ENCODE data around the gene MGST2.

The MGST2 gene

GRCh38 chr4:139700568-139700967 is 34.9 kb downstream of the MGST2 start:
- DNase-seq (ENCODE audit: low read depth) = no peak
- TF ChIP-seq MYC (IDR thresholded peaks at IDR 0.05; ENCODE audit: low read depth, low read length) (no peak), CTCF (IDR thresholded peaks at IDR 0.05; ENCODE audit: low read depth, low read length) (no peak), MAX (IDR thresholded peaks at IDR 0.05; ENCODE audit: low read depth, low read length) (no peak)

GRCh38 chr4:139704915-139705485 is 39.4 kb downstream of the MGST2 start:
- H3K4me3 ChIP-seq (ENCODE audit: low read depth, low read length) = no peak overlapping the region
- TF ChIP-seq CTCF (IDR thresholded peaks at IDR 0.05; ENCODE audit: low read depth, low read length) (peak; percentile 9), MAX (IDR thresholded peaks at IDR 0.05; ENCODE audit: low read depth, low read length) (no peak)
- peak; percentile 32 for DNase-seq (ENCODE audit: low read depth)

More at GRCh38 chr4:139700568-139700967, 34.9 kb downstream of the MGST2 start:
- no peak overlapping the region for H3K4me3 ChIP-seq (ENCODE audit: low read depth, low read length)

GRCh38 chr4:139709660-139710059 is 44.0 kb downstream of the MGST2 start:
- no peak overlapping the region for H3K4me3 ChIP-seq (ENCODE audit: low read depth, low read length)
- DNase-seq (ENCODE audit: low read depth) = no peak
- TF ChIP-seq CTCF (IDR thresholded peaks at IDR 0.05; ENCODE audit: low read depth, low read length) (no peak), POLR2A (IDR thresholded peaks at IDR 0.05; ENCODE audit: extremely low read depth, insufficient read length) (no peak), MYC (IDR thresholded peaks at IDR 0.05; ENCODE audit: low read depth, low read length) (no peak), MAX (IDR thresholded peaks at IDR 0.05; ENCODE audit: low read depth, low read length) (no peak)

GRCh38 chr4:139710073-139710472 is 44.5 kb downstream of the MGST2 start:
- no peak for DNase-seq (ENCODE audit: low read depth)
- H3K4me3 ChIP-seq (ENCODE audit: low read depth, low read length) = no peak overlapping the region
- TF ChIP-seq POLR2A (IDR thresholded peaks at IDR 0.05; ENCODE audit: extremely low read depth, insufficient read length) = no peak
- no peak for TF ChIP-seq CTCF (IDR thresholded peaks at IDR 0.05; ENCODE audit: low read depth, low read length)
- no peak for TF ChIP-seq MAX (IDR thresholded peaks at IDR 0.05; ENCODE audit: low read depth, low read length)
- no peak for TF ChIP-seq MYC (IDR thresholded peaks at IDR 0.05; ENCODE audit: low read depth, low read length)

- no peak for TF ChIP-seq MYC (IDR thresholded peaks at IDR 0.05; ENCODE audit: low read depth, low read length)
- no peak for TF ChIP-seq CTCF (IDR thresholded peaks at IDR 0.05; ENCODE audit: low read depth, low read length)
- no peak for TF ChIP-seq MAX (IDR thresholded peaks at IDR 0.05; ENCODE audit: low read depth, low read length)
- no peak for TF ChIP-seq POLR2A (IDR thresholded peaks at IDR 0.05; ENCODE audit: extremely low read depth, insufficient read length)
- no peak for DNase-seq (ENCODE audit: low read depth)
- no peak overlapping the region for H3K4me3 ChIP-seq (ENCODE audit: low read depth, low read length)
Measured at GRCh38 chr4:139711461-139711860, 45.8 kb downstream of the MGST2 start.

GRCh38 chr4:139712882-139713281 is 47.3 kb downstream of the MGST2 start:
- DNase-seq (ENCODE audit: low read depth) = no peak
- no peak for TF ChIP-seq POLR2A (IDR thresholded peaks at IDR 0.05; ENCODE audit: extremely low read depth, insufficient read length)
- no peak for TF ChIP-seq MAX (IDR thresholded peaks at IDR 0.05; ENCODE audit: low read depth, low read length)
- TF ChIP-seq MYC (IDR thresholded peaks at IDR 0.05; ENCODE audit: low read depth, low read length) = no peak
- no peak for TF ChIP-seq CTCF (IDR thresholded peaks at IDR 0.05; ENCODE audit: low read depth, low read length)
- H3K4me3 ChIP-seq (ENCODE audit: low read depth, low read length) = no peak overlapping the region
